Gastroesophageal sphincter (tissue), 3 donors: Measurements from ENCODE around the gene SLC9C1.

Experiments
- CTCF ChIP-seq, 4 experiments: fragments of 200-600 bp in 2 of 4; fragments of 450-650 bp in 2 of 4; sonication (generic) in 1 of 4; IDR thresholded peaks; one replicate each; pipeline ENCODE4 v1.5.1; 2017 to 2019; ENCODE audit warnings: antibody characterized with exemption in 4 of 4, mild to moderate bottlenecking in 2 of 4, moderate library complexity in 2 of 4
- POLR2A ChIP-seq, 2 donors: fragments of 450-650 bp; IDR thresholded peaks; one replicate each; pipeline ENCODE4 v1.6.1; 2017; ENCODE audit warnings: antibody characterized with exemption in 2 of 2, mild to moderate bottlenecking in 2 of 2, moderate library complexity in 1 of 2
- POLR2AphosphoS5 ChIP-seq: sonication (generic); formaldehyde crosslinking; IDR thresholded peaks from one replicate; pipeline ENCODE4 v1.6.1; 2017; ENCODE audit warnings: antibody characterized with exemption

GRCh38 chr3:112140584-112140983, 153.4 kb downstream of the SLC9C1 start:
- TF ChIP-seq CTCF (IDR thresholded peaks at IDR 0.05) (no peak), POLR2A (IDR thresholded peaks at IDR 0.05) (no peak), POLR2AphosphoS5 (no peak)
